Activated T-cell treated with anti-CD3 and anti-CD28 coated beads for 1 hour (primary cell): ENCODE measurements around the gene TAMM41.
A peak's percentile ranks its signal among the peaks of the same experiment; 100 is the strongest.
"Not testable (repeated sequence)": the region's sequence is repeated elsewhere in the genome, so short reads cannot be mapped to it uniquely, and the experiment has no call there.

Experiments used
- DNase-seq: peaks from one replicate; pipeline ENCODE4 v3.0.0-alpha.2; 2020; ENCODE audit warnings: low read depth

Gene TAMM41, protein sequence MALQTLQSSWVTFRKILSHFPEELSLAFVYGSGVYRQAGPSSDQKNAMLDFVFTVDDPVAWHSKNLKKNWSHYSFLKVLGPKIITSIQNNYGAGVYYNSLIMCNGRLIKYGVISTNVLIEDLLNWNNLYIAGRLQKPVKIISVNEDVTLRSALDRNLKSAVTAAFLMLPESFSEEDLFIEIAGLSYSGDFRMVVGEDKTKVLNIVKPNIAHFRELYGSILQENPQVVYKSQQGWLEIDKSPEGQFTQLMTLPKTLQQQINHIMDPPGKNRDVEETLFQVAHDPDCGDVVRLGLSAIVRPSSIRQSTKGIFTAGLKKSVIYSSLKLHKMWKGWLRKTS

DNA sequence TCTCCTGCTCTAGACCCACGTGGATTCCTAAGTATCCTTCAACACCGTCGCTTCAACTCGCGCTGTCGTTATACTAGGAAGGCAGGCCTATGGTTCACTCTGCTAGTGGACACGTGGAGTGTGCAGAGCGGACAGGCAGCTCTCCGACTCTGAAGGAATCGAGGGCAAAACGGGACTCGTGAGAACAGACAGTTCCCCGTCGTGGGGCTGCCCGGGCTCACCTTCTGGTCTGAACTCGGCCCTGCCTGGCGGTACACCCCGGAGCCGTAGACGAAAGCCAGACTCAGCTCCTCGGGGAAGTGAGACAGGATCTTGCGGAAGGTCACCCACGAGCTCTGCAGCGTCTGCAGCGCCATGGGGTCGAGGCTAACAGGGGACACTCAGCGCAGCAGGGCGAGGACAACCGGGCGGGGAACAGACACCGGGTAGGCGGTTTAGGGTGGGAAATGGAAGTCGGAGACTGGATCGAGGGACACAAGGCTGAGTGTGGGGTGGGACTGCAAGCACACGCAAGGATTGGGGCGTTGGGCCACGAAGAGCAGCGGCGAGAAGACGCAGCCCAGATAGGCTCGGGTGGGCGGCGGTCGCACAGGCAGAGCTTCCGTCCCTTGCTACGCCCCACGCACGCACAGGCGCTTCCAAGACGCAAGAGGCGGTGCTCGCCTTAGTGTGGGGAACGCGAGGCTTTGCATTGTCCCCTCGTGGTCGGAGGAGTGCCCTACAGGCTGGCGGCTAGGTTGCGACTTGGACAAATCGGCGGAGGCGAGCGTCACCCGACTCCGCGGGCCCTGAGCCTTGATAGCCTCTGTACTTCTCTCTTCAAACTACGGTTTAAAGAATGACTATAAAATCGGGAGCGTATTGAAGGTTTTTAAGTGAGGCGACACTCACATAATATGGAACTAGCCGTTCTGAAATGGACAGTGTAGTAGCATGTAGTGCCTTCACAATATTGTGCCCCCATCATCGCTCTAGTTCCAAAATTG is at the start of gene TAMM41:
TSS of gene TAMM41 (minus strand) at position 605 of the 986 bp plus-strand sequence. CDS start at position 356, 249 bp downstream.
- DNase-seq, result peak; percentile 80

DNA sequence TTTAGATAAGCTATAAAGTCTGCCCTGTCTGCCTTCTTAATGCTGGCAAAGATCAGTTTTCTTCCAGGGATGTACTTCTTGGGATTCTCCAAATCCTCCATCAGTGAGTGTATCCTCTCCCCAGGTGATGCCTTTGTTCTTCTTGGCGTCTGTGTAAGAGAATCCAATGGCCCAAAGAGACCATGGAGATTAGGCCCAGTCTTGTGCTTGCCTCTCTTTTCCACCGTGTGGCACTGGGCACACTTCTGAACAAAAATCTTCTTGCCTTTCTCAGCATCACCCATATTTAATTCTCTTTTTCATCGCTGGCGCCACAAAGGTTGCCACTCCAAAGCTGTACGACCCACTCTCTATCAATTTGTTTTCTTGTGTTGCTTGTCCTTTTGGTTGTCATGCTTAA is 32.2 kb upstream of the TAMM41 start:
- DNase-seq, result no peak

DNA sequence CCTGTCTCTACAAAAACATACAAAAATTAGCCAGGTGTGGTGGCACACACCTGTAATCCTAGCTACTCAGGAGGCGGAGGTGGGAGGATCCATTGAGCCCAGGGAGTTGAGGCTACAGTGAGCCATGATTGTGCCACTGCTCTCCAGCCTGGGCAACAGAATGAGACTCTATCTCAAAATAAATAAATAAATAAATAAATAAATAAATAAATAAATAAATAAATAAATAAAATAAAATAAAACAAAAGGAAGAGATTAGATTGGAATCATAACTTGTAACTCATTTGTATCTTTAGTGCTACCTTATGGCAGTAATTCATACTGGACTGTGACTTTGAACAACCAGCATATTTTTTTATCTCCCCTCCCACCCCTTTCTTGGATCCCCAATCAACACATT is 28.0 kb upstream of the TAMM41 start:
- not testable (repeated sequence) for DNase-seq

DNA sequence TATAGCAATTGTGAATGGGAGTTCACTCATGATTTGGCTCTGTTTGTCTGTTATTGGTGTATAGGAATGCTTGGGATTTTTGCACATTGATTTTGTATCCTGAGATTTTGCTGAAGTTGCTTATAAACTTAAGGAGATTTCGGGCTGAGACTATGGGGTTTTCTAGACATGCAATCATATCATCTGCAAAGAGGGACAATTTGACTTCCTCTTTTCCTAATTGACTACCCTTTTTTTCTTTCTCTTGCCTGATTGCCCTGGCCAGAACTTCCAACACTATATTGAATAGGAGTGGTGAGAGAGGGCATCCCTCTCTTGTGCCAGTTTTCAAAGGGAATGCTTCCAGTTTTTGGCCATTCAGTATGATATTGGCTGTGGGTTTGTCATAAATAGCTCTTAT is 17.1 kb upstream of the TAMM41 start:
- not testable (repeated sequence) for DNase-seq

DNA sequence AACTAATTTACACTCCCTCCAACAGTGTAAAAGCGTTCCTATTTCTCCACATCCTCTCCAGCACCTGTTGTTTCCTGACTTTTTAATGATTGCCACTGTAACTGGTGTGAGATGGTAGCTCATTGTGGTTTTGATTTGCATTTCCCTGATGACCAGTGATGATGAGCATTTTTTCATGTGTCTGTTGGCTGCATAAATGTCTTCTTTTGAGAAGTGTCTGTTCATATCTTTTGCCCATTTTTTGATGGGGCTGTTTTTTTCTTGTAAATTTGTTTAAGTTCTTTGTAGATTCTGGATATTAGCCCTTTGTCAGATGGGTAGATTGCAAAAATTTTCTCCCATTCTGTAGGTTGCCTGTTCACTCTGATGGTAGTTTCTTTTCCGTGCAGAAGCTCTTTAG is 15.9 kb upstream of the TAMM41 start:
- not testable (repeated sequence) for DNase-seq

DNA sequence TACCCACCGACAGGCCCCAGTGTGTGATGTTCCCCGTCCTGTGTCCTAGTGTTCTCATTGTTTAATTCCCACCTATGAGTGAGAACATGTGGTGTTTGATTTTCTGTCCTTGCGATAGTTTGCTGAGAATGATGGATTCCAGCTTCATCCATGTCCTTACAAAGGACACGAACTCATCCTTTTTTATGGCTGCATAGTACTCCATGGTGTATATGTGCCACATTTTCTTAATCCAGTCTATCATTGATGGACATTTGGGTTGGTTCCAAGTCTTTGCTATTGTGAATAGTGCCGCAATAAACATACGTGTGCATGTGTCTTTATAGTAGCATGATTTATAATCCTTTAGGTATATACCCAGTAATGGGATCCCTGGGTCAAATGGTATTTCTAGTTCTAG is 15.5 kb upstream of the TAMM41 start:
- DNase-seq, result not testable (repeated sequence)

DNA sequence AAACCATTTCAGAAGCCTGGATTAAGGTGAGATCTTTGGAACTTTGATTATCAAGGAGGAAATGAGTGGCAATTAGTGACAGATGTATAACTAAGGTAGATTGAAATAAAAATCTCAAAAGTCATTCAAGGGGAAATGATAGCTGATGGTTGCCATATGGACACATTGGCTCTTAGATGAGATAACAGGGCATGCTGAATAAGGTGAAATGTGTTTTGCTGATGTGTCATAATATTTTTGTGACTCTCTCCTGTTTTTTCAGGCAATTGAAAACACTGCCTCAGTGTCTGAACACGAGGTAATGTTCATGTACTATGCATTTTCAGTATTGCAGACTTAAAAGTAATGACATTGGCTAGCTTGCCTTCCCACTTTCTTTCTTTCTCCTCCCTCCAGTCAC is 13.5 kb upstream of the TAMM41 start:
- DNase-seq, result not testable (repeated sequence)

DNA sequence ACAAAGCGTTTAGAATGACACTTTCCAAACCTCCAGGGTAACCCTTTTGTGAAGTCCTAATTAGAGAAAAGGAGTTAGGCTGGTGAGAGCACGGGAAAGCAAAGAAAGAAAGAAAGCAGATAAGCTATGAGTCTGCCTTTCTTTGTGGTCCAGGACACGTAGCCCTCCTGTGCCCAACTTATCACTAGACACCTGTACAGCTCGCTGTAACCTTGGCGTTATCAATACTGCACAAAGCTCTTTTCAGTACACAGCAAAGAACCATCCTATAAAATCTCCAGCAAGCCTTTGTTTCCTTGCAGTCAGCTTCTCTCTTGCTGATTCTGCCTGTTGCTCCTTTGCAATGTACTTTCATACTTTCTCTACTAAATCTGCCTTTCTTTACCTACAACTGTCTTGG is 6.8 kb upstream of the TAMM41 start:
- no peak for DNase-seq

DNA sequence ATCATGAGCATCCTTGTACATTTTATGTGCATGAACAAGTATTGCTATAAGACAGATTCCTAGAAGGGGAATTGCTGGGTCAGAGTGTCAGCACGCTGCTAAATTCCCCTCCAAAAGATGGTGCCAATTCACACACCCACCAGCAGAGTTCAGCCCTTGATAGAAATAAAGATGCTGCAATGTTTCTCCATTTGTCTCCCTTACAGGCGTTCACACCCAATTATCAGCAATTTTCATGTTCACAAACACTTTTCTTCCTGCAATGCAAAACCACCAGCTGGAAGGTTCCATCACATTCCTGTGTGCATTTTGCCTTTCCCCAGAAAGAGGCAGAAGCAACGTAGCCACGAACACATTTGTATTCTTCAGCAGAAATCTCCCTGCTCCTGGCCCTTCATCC is 3.3 kb upstream of the TAMM41 start:
- no peak for DNase-seq

DNA sequence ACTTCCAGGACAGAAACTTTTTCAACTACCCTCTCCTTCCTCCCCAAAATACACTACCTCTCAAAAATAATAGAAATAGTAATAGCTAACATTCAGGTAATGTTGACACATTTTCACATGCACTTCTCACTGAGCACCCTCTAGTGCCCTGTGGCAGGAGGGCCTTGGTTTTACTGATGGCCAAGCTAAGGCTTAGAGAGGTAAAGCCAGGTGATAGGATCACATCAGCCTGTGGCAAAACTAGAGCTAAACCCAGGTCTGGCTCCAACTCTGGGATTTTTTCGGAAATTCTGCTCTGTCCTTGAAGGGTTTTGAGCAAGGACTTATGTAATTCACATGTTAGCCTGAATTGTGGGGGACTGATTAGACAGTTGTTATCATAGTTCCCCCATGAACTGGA is 922 bp upstream of the TAMM41 start:
- DNase-seq, result no peak

DNA sequence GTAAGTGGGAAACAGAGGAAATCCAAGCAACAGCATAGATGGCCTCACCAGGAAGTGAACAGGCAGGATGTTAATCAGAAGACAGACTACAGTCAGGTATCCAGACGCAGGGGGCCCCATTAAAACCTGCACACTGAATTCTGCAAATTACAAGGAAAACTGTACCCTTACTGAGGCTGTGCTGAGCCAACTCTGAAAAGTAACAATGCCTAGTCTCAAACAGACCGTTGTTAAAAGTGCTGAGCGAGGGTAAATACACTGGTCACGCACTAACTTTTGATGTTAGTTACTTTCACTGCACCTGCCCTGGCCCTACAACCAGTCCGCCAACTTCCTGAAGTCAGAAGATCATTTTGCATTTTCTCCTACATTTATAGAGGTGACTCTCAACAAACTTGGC is 1.0 kb downstream of the TAMM41 start:
- DNase-seq, result no peak

DNA sequence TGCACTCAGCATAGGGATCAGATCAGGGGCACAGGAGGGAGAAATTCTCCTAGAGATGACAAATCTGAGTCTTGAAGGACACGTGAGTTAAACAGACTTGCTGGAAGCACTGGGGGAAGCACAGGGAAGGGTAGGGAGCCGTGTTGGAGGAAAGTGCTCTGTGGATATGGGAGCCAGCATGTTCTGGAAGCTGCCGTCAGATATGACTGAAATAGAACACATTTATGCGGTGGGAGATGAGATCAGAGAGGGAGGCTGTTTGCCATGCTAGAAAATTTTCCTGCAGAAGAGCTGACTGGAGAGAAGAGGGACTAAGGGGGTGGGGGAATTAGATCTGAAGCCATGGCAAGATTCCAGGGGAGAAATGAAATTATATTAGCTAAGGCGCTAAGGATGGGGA is 1.8 kb downstream of the TAMM41 start:
- no peak for DNase-seq

DNA sequence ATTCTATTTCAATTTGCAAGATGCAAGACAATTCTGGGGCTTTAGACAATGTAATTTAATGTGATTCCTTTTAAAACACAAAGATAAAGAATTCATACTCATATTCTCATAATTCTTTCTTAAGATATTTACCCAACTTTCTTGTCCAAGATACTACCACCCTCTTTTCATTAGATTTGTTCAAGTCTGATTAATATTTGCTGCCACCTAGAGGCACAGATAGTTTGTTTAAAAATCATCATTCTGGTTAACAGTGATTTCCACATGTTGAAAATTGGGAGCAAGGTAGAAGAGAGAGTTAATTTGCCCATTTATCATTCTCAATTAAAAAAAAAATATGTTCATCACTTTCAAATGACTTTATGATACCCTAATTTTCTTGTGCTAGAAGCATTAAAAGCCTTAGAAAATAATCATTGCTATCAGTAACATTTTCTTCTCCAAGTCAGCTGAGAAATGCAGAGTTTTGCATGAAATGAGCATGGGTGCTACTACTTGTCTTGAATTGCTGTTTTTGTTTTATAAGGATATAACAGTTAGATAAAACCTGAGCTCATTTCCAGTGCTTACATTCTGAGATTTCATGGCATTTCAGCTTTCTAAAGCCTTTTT is 11.6 kb downstream of the TAMM41 start:
- no peak for DNase-seq

DNA sequence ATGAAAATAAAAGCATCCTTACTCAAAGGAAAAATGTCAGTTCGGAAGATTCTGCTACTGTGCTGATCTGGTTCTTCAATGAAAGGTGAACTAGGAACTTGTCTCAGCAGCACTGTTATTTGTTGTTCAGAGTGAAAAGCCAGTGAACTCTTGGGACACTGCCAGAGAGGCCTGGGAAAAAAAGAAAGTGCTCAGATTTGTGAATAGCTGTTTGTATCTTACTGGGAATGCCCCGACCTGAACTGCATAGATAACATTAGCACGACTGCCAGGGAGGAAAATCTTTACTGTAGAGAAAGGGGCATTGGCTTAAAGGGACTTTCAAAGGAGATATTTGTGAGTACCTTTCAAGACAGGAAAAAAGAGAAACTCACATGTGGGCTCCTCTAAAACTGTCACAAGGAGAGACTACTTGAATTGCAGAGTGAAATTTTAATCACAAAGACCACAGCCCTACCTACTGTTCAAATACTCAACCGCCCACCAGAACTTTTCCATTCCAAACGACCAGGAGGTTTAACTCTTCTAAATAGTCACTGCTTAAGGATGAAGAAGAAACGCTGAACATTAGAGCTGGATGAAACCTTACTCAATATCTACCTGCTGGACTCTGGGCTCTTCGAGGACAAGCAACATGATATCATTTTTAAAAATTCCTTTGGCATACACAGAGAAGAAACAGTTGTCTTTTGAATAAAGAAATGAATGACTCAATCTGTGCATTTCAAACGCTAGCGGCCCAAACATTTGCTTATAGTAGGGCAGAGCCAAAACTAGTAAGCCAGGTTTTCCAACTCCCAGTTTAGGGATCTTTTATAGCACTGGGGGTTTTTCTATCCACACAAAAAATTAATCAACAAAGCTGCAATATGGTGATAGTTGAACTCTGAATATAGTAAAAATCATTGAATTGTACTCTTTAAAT is 13.4 kb downstream of the TAMM41 start:
- DNase-seq, result no peak

DNA sequence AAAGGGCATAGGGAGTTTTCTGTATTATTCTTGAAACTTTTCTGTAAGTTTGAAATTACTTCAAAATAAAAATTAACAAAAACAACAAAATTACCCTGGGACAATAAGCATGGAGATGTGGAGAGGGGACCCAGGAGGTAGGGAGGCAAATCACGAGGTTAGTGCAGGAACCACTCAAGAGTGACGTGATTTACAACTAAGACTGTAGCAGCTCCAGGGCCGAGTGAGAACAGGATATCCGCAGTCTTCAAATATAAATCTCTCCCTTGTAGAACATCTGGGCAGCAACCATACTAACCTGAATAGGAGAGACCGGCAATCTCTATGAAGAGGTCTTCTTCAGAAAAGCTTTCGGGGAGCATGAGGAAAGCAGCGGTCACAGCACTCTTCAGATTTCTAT is 17.3 kb downstream of the TAMM41 start:
- no peak for DNase-seq

DNA sequence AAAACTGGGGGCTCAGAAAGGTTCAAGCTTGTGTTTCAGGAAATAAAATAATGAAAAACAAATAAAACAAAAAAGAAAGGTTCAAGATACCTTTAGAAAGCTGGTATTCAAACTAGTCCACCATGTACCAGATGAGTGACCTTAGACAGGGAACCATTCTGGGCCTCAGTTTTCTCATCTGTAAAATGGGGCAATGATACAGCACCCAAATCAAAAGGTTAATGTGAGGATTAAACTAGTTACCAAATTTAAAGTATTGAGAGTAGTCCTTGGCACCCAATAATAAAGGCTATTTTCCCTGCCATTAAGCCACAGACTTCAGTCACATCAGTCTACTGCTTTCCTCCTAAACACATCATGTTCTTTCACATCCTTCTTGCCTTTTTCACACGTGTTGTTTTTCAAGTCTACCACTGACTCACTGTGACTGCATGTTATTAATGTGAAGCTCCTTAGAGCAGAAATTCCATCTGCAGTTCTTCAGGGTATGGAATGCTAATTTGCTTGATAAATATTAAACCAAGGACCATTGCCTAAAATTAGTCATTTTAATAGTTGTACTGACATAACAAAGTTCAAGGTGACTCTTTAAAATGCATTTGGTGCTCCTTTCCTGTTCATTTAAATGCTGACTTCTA is 19.9 kb downstream of the TAMM41 start:
- no peak for DNase-seq

DNA sequence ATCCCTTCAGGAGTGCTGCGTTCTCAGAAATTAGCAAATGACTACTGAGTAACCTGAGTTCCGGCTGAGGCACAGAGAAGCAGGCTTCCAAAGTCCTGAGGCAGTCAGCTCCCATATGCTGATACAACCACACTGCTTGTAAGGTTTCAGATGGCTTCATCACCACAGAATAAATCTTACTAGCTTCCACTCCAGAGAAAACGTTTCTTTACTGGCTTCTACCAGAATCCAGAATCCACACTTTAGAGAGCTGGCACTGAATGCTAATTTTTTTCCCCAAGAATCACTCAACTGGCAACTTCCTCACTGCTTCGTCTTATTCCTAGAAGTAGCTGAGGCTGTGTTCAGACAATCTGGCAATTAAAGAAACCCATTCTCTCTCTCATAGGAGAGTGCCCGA is 21.4 kb downstream of the TAMM41 start:
- no peak for DNase-seq

DNA sequence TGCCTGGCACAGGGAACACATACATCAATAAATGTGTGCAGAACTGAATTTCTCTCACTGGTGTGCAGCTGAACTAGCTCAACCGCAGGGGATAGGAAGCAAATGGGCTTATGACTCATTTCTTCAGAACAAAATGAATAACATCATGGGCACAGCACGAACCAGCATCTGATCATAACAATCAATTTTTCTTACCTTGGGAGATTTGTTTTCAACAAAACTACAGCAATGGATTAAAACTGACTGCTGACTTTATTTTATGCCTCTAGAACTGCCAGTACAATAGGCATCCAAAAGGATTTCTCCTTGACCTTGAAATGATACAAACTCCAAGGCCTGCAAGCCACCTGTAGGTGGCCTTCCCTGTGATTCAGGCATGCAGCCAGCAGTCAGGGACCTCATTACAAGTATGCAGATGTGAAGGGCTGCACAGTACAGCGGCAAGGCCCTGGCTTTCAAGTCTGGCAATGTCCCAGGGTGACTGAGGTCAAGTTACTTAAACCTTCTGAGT is 26.1 kb downstream of the TAMM41 start:
- DNase-seq, result no peak

DNA sequence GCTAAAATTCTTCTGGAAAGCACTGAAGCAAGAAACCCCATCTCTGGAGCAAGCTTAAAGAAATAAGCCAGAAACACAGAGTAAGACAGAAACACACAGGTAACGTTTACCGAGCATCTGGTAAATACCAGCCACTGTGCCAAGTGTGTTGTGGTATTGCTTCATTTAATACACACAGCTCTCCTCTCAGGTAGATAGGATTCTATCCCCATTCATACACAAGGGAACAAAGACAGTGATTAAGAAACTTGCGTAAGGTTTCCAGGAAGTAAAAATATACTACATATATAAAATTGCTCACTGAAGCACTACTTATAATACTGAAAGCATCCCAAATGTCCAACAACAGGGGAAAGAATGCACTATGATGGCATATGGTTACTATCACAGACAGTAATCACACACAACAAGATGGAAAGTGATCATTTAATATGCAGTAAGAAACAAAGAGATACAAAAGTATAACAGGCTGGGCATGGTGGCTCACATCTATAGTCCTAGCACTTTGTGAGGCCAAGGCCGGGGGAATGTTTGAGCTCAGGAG is 27.5 kb downstream of the TAMM41 start:
- DNase-seq, result no peak

DNA sequence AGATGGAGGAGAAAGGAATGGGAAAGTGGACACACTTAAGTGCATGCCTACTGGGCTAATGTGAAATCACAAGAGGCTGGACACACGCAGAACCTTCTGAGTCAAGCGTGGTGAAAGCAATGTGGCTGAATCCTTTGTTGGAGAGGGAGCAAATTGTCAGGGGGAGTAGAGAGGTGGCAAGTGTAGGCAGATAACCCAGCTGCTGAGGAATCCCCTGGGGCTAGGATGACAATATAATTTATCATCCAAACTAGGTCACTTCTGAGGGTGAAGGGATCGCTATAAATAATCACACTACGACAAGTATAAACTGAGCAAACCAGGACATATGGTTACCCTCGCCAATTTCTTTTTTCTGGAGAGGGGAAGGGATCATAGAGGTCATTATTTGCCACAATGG is 28.7 kb downstream of the TAMM41 start:
- DNase-seq, result no peak

DNA sequence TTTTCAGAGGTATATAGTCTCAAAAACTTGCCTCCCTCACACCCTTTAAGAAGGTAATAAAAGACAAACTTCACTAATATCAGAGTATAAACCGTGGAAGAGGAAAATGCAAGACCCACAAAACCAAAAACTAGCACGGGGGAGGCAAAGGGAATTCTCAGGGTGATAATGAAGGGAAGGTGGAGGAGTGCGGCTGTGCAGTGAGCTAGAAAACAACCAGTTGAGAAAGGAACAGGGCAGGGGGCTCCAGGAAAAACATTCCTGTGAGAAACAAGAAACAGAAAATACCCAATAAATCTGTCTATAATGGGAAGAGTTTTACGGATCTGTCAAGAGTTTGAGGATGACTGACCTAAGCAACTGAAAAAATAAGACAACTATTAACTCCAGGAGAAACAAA is 31.6 kb downstream of the TAMM41 start:
- DNase-seq, result no peak
